ENCODE measurements around the gene RS1.

The RS1 gene

GRCh38 chrX:18616688-18617406, 55.1 kb downstream of the RS1 start:
- DNase-seq (ENCODE audit: low read depth) = no peak
- no peak overlapping the region for H3K4me3 ChIP-seq (ENCODE audit: low read depth, low read length)
- TF ChIP-seq CTCF (IDR thresholded peaks at IDR 0.05; ENCODE audit: insufficient read depth, low read depth, low read length, missing control alignments) = no peak

- DNase-seq (ENCODE audit: low read depth) = no peak
- H3K4me3 ChIP-seq (ENCODE audit: low read depth, low read length) = no peak overlapping the region
- no peak for TF ChIP-seq CTCF (IDR thresholded peaks at IDR 0.05; ENCODE audit: insufficient read depth, low read depth, low read length, missing control alignments)
Observed at GRCh38 chrX:18613930-18614639, 57.8 kb downstream of the RS1 start.

- no peak for DNase-seq (ENCODE audit: low read depth)
- TF ChIP-seq CTCF (IDR thresholded peaks at IDR 0.05; ENCODE audit: insufficient read depth, low read depth, low read length, missing control alignments) = no peak
- H3K4me3 ChIP-seq (ENCODE audit: low read depth, low read length) = no peak overlapping the region
Observed at GRCh38 chrX:18607966-18608365, 63.9 kb downstream of the RS1 start.

- TF ChIP-seq CTCF (IDR thresholded peaks at IDR 0.05; ENCODE audit: insufficient read depth, low read depth, low read length, missing control alignments) = no peak
- no peak for DNase-seq (ENCODE audit: low read depth)
- H3K4me3 ChIP-seq (ENCODE audit: low read depth, low read length) = no peak overlapping the region
Observed at GRCh38 chrX:18598413-18598812, 73.5 kb downstream of the RS1 start.

GRCh38 chrX:18596096-18596495, 75.8 kb downstream of the RS1 start:
- no peak for TF ChIP-seq CTCF (IDR thresholded peaks at IDR 0.05; ENCODE audit: insufficient read depth, low read depth, low read length, missing control alignments)

GRCh38 chrX:18594079-18594478, 77.8 kb downstream of the RS1 start:
- no peak overlapping the region for H3K4me3 ChIP-seq (ENCODE audit: low read depth, low read length)
- no peak for DNase-seq (ENCODE audit: low read depth)
- TF ChIP-seq CTCF (IDR thresholded peaks at IDR 0.05; ENCODE audit: insufficient read depth, low read depth, low read length, missing control alignments) = no peak

More at GRCh38 chrX:18596096-18596495, 75.8 kb downstream of the RS1 start:
- DNase-seq (ENCODE audit: low read depth) = no peak
- no peak overlapping the region for H3K4me3 ChIP-seq (ENCODE audit: low read depth, low read length)
